SU-DHL-6 (cell line): Measurements from ENCODE around the gene UNC13C.

Experiments used
- H2AFZ ChIP-seq: fragments of 200-600 bp; sonication (generic); 2 replicates; pipeline ENCODE4 v1.6.1; 2014; ENCODE audit warnings: low read depth, mild to moderate bottlenecking, moderate library complexity, mixed read lengths, antibody characterized with exemption, low read length; ENCODE audit not compliant: severe bottlenecking
- H3F3A ChIP-seq: fragments of 200-600 bp; shearing (Covaris generic); 2 replicates; pipeline ENCODE4 v1.6.0; 2016; ENCODE audit warnings: antibody characterized with exemption, mild to moderate bottlenecking; ENCODE audit not compliant: insufficient read depth
- H3K27ac ChIP-seq: fragments of 200-600 bp; sonication (generic); 2 replicates; pipeline ENCODE4 v1.5.1; 2016; ENCODE audit warnings: low read depth, mild to moderate bottlenecking, low read length, moderate library complexity, mixed read lengths
- H3K27me3 ChIP-seq: fragments of 200-600 bp; sonication (generic), shearing (Covaris generic); 2 replicates; pipeline ENCODE4 v1.6.0; 2014; ENCODE audit warnings: mild to moderate bottlenecking, low read length
- H3K36me3 ChIP-seq: fragments of 200-600 bp; sonication (generic); 2 replicates; pipeline ENCODE4 v1.6.1; 2014; ENCODE audit warnings: mild to moderate bottlenecking, low read length, mixed read lengths
- H3K4me2 ChIP-seq: fragments of 300-600, 200-600 bp; shearing (Covaris generic), sonication (generic); 2 replicates; pipeline ENCODE4 v1.6.0; 2014; ENCODE audit warnings: low read length, low read depth, mild to moderate bottlenecking; ENCODE audit not compliant: poor library complexity, severe bottlenecking
- H3K4me3 ChIP-seq: fragments of 200-600 bp; sonication (generic); 2 replicates; pipeline ENCODE4 v1.5.1; 2014; ENCODE audit warnings: antibody characterized with exemption, low read length, mild to moderate bottlenecking, mixed read lengths; ENCODE audit not compliant: insufficient read depth, poor library complexity, severe bottlenecking
- H3K79me2 ChIP-seq: fragments of 200-600 bp; sonication (generic); 2 replicates; pipeline ENCODE4 v1.6.1; 2014; ENCODE audit warnings: mild to moderate bottlenecking, low read length, moderate library complexity; ENCODE audit not compliant: insufficient read depth
- H3K9ac ChIP-seq: fragments of 200-600 bp; sonication (generic); 2 replicates; pipeline ENCODE4 v1.7.0; 2014; ENCODE audit warnings: mild to moderate bottlenecking, low read length
- H3K9me2 ChIP-seq: fragments of 200-600 bp; sonication (generic); replicated peaks from 2 replicates; pipeline ENCODE4 v1.6.1; 2014; ENCODE audit warnings: low read length; ENCODE audit not compliant: insufficient read depth
- H3K9me3 ChIP-seq: fragments of 200-600 bp; sonication (generic); 2 replicates; pipeline ENCODE4 v1.6.1; 2014; ENCODE audit warnings: low read length, mixed read lengths; ENCODE audit not compliant: insufficient read depth
- H4K20me1 ChIP-seq: fragments of 200-600 bp; sonication (generic); 2 replicates; pipeline ENCODE4 v1.6.1; 2014; ENCODE audit warnings: low read depth, mild to moderate bottlenecking, antibody characterized with exemption, low read length, moderate library complexity, mixed read lengths
- EZH2phosphoT487 ChIP-seq: fragments of 200-600 bp; sonication (generic), shearing (Covaris generic); conservative IDR thresholded peaks from 2 replicates; pipeline ENCODE4 v1.6.1; 2018; ENCODE audit warnings: mild to moderate bottlenecking, antibody characterized with exemption, low read length, moderate library complexity, mixed read lengths
- TF ChIP-seq, protein P1 (sequence below): fragments of 200-600 bp; sonication (generic); IDR thresholded peaks from one replicate; pipeline ENCODE4 v1.5.1; 2017; ENCODE audit warnings: antibody characterized with exemption, mild to moderate bottlenecking, low read length, moderate library complexity; ENCODE audit not compliant: insufficient read depth, poor library complexity, severe bottlenecking

The UNC13C gene

DNA sequence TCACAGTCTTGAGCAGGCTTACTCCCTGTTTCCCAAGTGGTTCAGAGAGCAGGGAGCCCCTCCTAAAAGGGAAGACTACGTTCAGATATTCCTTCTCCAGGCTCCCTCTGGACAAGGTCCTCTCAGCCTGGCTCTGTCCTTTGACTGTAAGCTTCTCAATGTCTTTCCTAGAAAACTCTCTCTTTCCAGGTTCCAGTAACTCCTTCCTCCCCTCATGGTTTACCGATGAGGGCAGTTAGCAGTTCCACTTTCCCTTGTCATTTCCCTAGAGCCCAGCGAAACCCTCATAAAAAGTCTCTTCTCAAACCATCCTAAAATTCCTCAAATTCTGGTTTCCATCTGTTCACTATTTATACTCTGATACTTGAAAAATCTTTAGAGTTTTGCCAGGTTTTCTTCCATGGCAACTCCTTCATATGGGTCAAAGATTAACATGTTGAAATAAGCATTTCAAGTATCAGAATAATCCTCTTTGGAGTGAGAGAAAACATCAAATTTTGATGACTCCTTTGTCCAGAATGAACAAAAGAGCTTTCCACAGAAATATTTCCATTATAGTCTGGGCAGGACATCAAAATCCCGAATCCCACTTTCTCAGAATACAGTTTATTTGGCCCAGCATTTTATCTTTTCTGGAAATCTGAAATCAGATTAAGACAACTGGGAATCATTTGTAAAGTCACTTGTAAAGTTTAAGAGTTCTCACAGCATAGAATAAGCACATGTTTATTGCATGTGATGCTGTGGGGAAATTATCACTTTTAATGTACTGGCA lies 599.4 kb downstream of the UNC13C start:
- Histone ChIP-seq H4K20me1 (no peaks in the 10 kb centered on the region), H3K9ac (no peak overlapping the region), H3K4me3 (no peak overlapping the region), H3K79me2 (no peaks in the 10 kb centered on the region), H3F3A (no peaks in the 10 kb centered on the region), H3K4me2 (no peak overlapping the region), H2AFZ (no peak overlapping the region), H3K27me3 (no peaks in the 10 kb centered on the region), H3K27ac (no peak overlapping the region), H3K9me3 (no peaks in the 10 kb centered on the region), H3K9me2 (no peaks in the 10 kb centered on the region), H3K36me3 (no peaks in the 10 kb centered on the region)
- TF ChIP-seq, protein P1, sequence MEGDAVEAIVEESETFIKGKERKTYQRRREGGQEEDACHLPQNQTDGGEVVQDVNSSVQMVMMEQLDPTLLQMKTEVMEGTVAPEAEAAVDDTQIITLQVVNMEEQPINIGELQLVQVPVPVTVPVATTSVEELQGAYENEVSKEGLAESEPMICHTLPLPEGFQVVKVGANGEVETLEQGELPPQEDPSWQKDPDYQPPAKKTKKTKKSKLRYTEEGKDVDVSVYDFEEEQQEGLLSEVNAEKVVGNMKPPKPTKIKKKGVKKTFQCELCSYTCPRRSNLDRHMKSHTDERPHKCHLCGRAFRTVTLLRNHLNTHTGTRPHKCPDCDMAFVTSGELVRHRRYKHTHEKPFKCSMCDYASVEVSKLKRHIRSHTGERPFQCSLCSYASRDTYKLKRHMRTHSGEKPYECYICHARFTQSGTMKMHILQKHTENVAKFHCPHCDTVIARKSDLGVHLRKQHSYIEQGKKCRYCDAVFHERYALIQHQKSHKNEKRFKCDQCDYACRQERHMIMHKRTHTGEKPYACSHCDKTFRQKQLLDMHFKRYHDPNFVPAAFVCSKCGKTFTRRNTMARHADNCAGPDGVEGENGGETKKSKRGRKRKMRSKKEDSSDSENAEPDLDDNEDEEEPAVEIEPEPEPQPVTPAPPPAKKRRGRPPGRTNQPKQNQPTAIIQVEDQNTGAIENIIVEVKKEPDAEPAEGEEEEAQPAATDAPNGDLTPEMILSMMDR, result no peak
- TF ChIP-seq EZH2phosphoT487, result no peak

DNA sequence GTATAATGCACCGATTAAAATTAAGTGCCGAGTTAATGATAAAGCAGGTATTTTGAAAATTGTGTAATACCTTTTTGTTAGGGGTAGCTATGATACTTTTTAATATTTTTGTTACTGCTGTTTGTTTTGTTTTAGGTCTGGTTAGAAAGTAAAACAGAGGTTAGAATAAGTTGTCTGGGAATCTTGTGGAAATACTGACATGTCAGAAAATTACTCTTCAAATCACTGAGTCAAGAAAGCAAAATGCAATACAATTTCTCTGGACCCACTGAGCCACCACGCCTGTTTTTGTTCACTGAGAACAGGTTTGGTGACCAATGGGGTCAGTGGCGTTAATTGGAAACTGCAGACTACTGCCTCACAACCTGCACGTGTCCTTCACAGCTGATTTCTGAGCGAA lies 601.6 kb downstream of the UNC13C start:
- no peak overlapping the region for H3K27ac ChIP-seq
- no peaks in the 10 kb centered on the region for H3K27me3 ChIP-seq
- no peak overlapping the region for H2AFZ ChIP-seq
- no peaks in the 10 kb centered on the region for H4K20me1 ChIP-seq
- no peaks in the 10 kb centered on the region for H3F3A ChIP-seq
- no peak overlapping the region for H3K4me2 ChIP-seq
- H3K79me2 ChIP-seq, result no peaks in the 10 kb centered on the region
- no peaks in the 10 kb centered on the region for H3K9me2 ChIP-seq
- H3K4me3 ChIP-seq, result no peak overlapping the region
- H3K9me3 ChIP-seq, result no peaks in the 10 kb centered on the region
- H3K36me3 ChIP-seq, result no peaks in the 10 kb centered on the region
- H3K9ac ChIP-seq, result no peak overlapping the region
- no peak for TF ChIP-seq EZH2phosphoT487

GRCh38 chr15:54580643-54581042 lies 602.4 kb downstream of the UNC13C start:
- Histone ChIP-seq H3K79me2 (no peaks in the 10 kb centered on the region), H3K9me2 (no peaks in the 10 kb centered on the region), H3K36me3 (no peaks in the 10 kb centered on the region), H3F3A (no peaks in the 10 kb centered on the region), H3K9ac (no peak overlapping the region), H3K9me3 (no peaks in the 10 kb centered on the region), H3K4me3 (no peak overlapping the region), H4K20me1 (no peaks in the 10 kb centered on the region), H2AFZ (no peak overlapping the region), H3K27me3 (no peaks in the 10 kb centered on the region), H3K27ac (no peak overlapping the region), H3K4me2 (no peak overlapping the region)
- TF ChIP-seq, protein P1, result no peak
- no peak for TF ChIP-seq EZH2phosphoT487

GRCh38 chr15:54582863-54583643 lies 604.8 kb downstream of the UNC13C start:
- H3K36me3 ChIP-seq, result no peaks in the 10 kb centered on the region
- H4K20me1 ChIP-seq, result no peaks in the 10 kb centered on the region
- H3K27ac ChIP-seq, result no peak overlapping the region
- H3K4me2 ChIP-seq, result no peak overlapping the region
- TF ChIP-seq EZH2phosphoT487, result no peak
- no peaks in the 10 kb centered on the region for H3F3A ChIP-seq
- H3K79me2 ChIP-seq, result no peaks in the 10 kb centered on the region
- H3K27me3 ChIP-seq, result no peaks in the 10 kb centered on the region
- no peak overlapping the region for H3K9ac ChIP-seq
- H3K4me3 ChIP-seq, result no peak overlapping the region
- no peak overlapping the region for H2AFZ ChIP-seq
- H3K9me3 ChIP-seq, result no peaks in the 10 kb centered on the region
- no peaks in the 10 kb centered on the region for H3K9me2 ChIP-seq
